Uterus (tissue), 4 donors: ENCODE results near the gene CCM2. TPM values are rescaled to one million over a fixed set of nuclear protein-coding genes. Genes with fewer than 3 reads are reported as not detected.

ENCODE experiments used
- DNase-seq, 2 donors: peaks; one replicate each; pipeline ENCODE4 v3.0.0-alpha.2; 2019 to 2020
- H3K27ac ChIP-seq, 2 donors: fragments of 200-600 bp; sonication (generic); 1 replicate in 1 of 2; 2 replicates in 1 of 2; pipeline ENCODE4 v1.5.1; 2016 to 2018
- H3K27me3 ChIP-seq, 2 donors: fragments of 200-600 bp; sonication (generic); one replicate each; pipeline ENCODE4 v1.5.1; 2018 to 2019; ENCODE audit warnings: control low read depth in 1 of 2
- H3K36me3 ChIP-seq, 2 donors: fragments of 200-600 bp; sonication (generic); one replicate each; pipeline ENCODE4 v1.5.1; 2019; ENCODE audit warnings: control low read depth in 1 of 2
- H3K4me1 ChIP-seq, 2 donors: fragments of 200-600 bp; sonication (generic); one replicate each; pipeline ENCODE4 v1.5.1; 2018 to 2019; ENCODE audit warnings: control low read depth in 1 of 2
- H3K4me3 ChIP-seq, 2 donors: fragments of 200-600 bp; sonication (generic); 1 replicate in 1 of 2; 2 replicates in 1 of 2; pipeline ENCODE4 v1.5.1; 2018 to 2019; ENCODE audit warnings: mild to moderate bottlenecking in 1 of 2
- H3K9me3 ChIP-seq, 2 donors: fragments of 200-600 bp; sonication (generic); one replicate each; pipeline ENCODE4 v1.5.1; 2019; ENCODE audit warnings: control low read depth in 1 of 2
- POLR2A ChIP-seq, 2 donors: fragments of 450-650 bp; IDR thresholded peaks; one replicate each; pipeline ENCODE4 v1.6.1; 2016; ENCODE audit warnings: antibody characterized with exemption in 2 of 2, mild to moderate bottlenecking in 1 of 2, moderate library complexity in 1 of 2
- intact Hi-C: fragments of 100-400 bp; cut with DNase I; formaldehyde crosslinking; loops from one replicate; pipeline ENCODE4 v1.15.1; 2023; ENCODE audit warnings: low total_unique reads
- total RNA-seq, 4 donors: library from RNA; depleted of rRNA in 3 of 4; stranded (reverse); fragments of >200 nt in 3 of 4; gene quantifications; one replicate each; pipeline versions ENCODE4 v1.1.0 to v1.2.4, GENCODE V29; 2014 to 2023
- TF ChIP-seq, protein P1 (sequence below), 4 experiments: fragments of 200-600 bp in 2 of 4; fragments of 450-650 bp in 2 of 4; sonication (generic) in 2 of 4; IDR thresholded peaks; one replicate each; pipeline ENCODE4 v1.5.1; 2016 to 2019; ENCODE audit warnings: antibody characterized with exemption in 4 of 4, mild to moderate bottlenecking in 2 of 4, moderate library complexity in 1 of 4
- donor health status: DM: yes; HTN: yes; CAD: no.

Gene CCM2
- total RNA-seq, 4 donors from 2014 or later, result 7.6 to 70.2 (median 33.6) TPM

DNA sequence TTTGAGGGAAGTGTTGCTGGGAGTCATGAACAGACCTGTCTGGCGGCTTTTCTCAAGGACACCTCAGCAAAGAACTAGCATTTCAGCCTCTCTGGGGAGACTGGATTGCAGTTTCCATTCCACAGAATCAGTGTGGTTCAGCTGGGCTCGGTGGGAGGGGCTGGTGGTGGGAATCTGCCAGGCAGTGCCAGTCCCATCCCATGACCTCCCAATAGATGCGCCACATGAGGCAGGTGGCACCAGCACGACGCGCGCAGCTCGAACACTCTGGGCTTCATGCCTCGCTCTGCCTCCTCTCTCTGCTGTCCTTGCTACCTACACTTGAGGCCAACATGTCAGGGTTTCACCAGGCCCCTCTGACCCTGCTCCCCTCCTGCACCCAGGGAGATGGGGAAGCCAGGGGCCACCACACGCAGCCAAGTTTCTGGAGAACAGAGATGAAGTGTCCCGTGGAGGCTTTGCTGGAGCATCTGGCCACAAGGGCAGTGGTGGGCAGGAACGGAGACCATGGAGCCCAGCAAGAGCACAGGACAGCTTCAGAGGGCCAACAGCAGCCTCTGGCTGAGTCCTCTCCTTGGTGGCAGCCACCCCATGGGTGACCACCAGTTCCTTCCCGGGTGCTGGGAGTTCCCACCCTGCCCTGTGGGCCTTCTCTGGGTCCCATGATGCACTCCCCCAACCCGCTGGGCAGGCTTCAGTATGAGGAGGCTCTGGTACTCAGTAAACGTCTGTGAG lies 86.5 kb downstream of the CCM2 start:
- Histone ChIP-seq H3K9me3 (no peaks in the 10 kb centered on the region), H3K27ac (no peak overlapping the region), H3K4me3 (no peak overlapping the region), H3K4me1 (no peaks in the 10 kb centered on the region), H3K36me3 (no peaks in the 10 kb centered on the region), H3K27me3 (no peaks in the 10 kb centered on the region)
- TF ChIP-seq POLR2A (IDR thresholded peaks at IDR 0.05), result no peak
- TF ChIP-seq, protein P1, sequence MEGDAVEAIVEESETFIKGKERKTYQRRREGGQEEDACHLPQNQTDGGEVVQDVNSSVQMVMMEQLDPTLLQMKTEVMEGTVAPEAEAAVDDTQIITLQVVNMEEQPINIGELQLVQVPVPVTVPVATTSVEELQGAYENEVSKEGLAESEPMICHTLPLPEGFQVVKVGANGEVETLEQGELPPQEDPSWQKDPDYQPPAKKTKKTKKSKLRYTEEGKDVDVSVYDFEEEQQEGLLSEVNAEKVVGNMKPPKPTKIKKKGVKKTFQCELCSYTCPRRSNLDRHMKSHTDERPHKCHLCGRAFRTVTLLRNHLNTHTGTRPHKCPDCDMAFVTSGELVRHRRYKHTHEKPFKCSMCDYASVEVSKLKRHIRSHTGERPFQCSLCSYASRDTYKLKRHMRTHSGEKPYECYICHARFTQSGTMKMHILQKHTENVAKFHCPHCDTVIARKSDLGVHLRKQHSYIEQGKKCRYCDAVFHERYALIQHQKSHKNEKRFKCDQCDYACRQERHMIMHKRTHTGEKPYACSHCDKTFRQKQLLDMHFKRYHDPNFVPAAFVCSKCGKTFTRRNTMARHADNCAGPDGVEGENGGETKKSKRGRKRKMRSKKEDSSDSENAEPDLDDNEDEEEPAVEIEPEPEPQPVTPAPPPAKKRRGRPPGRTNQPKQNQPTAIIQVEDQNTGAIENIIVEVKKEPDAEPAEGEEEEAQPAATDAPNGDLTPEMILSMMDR (IDR thresholded peaks at IDR 0.05), result no peak
- no peak for DNase-seq
- intact Hi-C loops, result no loop called here

DNA sequence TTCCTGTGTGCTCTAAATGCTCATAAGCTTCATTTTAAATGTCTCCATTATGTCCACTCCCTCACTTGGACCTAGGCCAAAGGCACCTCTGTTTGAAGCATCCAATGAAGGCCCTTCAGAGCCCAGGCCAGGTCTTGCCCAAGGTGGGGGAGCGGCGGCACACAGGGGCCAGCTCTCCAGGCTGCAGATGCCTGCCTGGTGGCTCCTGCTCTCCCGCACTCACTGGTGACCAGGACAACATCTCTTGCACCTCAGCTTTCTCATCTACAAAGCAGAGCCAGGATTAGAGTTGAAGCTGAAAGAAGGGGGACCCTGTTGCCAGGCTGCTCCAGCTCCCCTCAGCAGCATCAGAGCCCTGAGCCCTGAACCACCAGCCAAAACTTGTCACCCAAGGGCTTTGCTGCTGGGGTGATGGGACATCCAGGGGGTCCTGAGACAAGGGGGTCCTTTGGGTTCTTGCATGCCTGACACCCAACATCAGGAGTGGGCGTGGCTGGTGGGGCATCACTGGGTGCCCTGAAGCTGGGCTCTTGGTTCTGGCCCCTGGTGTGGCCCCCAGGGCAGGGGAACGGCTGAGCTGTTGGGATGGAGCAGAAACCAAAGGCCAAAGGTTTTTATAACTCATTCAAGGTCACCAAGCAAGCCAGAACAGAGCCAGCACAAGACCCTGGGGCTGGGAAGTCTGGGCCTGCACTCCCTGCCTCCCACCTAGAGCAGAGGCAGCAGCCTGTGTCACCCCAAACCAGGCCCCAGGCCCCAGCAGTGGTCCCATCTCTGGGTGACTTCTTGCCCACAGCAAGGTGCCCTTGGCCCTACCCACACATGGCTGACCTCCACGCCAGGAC lies 87.5 kb downstream of the CCM2 start:
- Histone ChIP-seq H3K27ac (peak overlapping the region; percentile 76 to 88), H3K36me3 (no peaks in the 10 kb centered on the region), H3K4me1 (no peaks in the 10 kb centered on the region), H3K27me3 (no peaks in the 10 kb centered on the region), H3K9me3 (no peaks in the 10 kb centered on the region), H3K4me3 (peak overlapping the region in 1 of 2 donors; percentile 48)
- intact Hi-C loops, result no loop called here
- TF ChIP-seq, protein P1 (IDR thresholded peaks at IDR 0.05), result no peak
- TF ChIP-seq POLR2A (IDR thresholded peaks at IDR 0.05), result no peak
- no peak for DNase-seq

GRCh38 chr7:45088146-45088701 lies 88.2 kb downstream of the CCM2 start:
- Histone ChIP-seq H3K27me3 (no peaks in the 10 kb centered on the region), H3K9me3 (no peaks in the 10 kb centered on the region), H3K4me1 (no peaks in the 10 kb centered on the region), H3K36me3 (no peaks in the 10 kb centered on the region), H3K27ac (peak overlapping the region; percentile 76 to 88), H3K4me3 (peak overlapping the region; percentile 48 to 56)
- intact Hi-C loops, result no loop called here
- TF ChIP-seq, protein P1 (IDR thresholded peaks at IDR 0.05), result no peak
- no peak for TF ChIP-seq POLR2A (IDR thresholded peaks at IDR 0.05)
- DNase-seq, result no peak

DNA sequence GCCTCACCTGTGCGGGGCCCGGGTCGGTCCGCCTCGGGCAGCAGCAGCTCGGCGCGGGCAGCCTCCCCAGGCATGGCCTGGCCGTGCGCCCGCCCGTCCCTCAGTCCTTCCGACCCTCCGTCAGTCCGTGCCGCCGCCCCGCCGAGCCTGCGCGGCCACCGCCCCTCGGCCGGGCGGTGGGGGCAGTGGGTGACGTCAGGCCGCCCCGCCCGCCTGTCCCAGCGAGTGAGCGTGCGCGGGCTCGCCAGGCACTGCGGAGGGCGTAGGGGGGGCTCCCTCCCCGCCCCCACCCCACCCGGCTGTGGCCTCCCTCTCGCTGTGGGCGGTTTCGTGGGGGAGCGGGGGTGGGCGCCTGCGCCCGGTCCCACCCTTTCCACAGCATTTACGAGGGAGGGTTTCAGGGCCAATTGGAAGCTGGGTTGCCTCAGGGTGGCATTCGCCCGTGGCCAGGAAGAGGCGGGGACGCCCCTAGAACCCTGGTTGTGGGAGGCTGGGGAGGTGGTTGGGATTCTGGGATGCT lies 88.9 kb downstream of the CCM2 start, which contains the start of gene NACAD:
Gene NACAD, minus strand, starts transcription at position 149 of the 520 bp plus-strand sequence. Its CDS starts 75 bp downstream, at position 74.
- TF ChIP-seq, protein P1 (IDR thresholded peaks at IDR 0.05), result no peak
- peak in 1 of 2 donors; percentile 57 for TF ChIP-seq POLR2A (IDR thresholded peaks at IDR 0.05)
- Histone ChIP-seq H3K36me3 (no peaks in the 10 kb centered on the region), H3K4me3 (peak within 1 kb of the TSS; percentile 48 to 56), H3K27me3 (no peaks in the 10 kb centered on the region), H3K27ac (peak within 1 kb of the TSS; percentile 76 to 88), H3K9me3 (no peaks in the 10 kb centered on the region), H3K4me1 (no peaks in the 10 kb centered on the region)
- DNase-seq, result peak; percentile 56 to 69
- intact Hi-C loops, result no loop called here
